H1 (cell line): ENCODE results near the gene IMP3. TPM values are rescaled to one million over a fixed set of nuclear protein-coding genes. Genes with fewer than 3 reads are reported as not detected.

Experiments used
- CTBP2 ChIP-seq: IDR thresholded peaks from 2 replicates; pipeline ENCODE4 v1.7.0; 2011; ENCODE audit warnings: borderline replicate concordance, mild to moderate bottlenecking, moderate library complexity, mixed read lengths, low read length; ENCODE audit not compliant: insufficient read depth, insufficient read length
- polyA plus RNA-seq, 7 experiments: library from polyadenylated mRNA; depleted of rRNA in 3 of 7; stranded (reverse) in 5 of 7; unstranded in 2 of 7; fragments of >200 nt in 5 of 7; fragments of 200-250 nt in 2 of 7; gene quantifications; 1 replicate in 5 of 7; 2 replicates in 1 of 7; 4 replicates in 1 of 7; pipeline versions ENCODE4 v1.2.1 to v1.2.3, GENCODE V29; 2011 to 2013; ENCODE audit warnings: missing spikeins in 2 of 7, mixed read lengths in 2 of 7
- total RNA-seq: library from RNA; stranded (reverse); fragmentation: NEBNext Ultra II Directional; extraction: Animal tissue kit (Norgen Biotek cat#: 25700); gene quantifications from 2 replicates; pipeline ENCODE4 v1.2.1, GENCODE V29; 2021

The IMP3 gene
- total and polyA plus RNA-seq, 2 of the 8 experiments (the other 6 are each of a cell fraction or from before 2014, with no cell fraction given) = 114 to 273 TPM

DNA sequence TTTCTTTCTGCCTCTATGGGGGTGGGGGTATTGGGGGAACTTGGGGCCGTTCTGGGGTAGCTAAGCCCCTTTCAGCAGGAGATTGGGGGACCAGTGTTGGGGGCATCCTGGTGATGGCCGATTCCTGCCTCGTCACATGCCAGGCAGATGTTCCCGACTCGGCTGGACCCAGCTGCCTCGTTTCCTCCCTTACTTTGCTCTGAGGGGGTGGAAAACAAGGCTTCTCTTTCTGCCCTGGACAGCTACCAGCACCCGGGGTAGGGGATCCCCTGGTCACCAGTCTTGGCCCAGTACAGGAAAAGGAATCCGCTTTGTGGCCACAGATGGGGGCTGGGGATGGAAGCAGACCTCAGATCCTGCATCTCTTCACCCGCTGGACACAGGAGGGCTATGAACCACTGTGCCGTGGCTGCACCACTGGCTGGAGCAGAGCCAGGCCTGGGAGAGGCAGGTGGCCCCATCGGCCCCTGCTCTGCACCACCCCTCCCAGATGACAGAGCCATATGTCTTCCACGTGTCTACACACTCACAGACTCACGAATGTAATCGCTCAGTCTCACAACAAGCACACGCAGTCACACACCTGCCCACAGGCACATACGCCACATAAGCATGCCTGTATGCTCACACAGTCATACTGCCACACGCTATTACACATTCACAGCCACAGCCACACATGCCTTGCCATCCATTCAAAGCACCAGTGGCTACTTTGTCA lies 20.1 kb upstream of the IMP3 start (continued):
- TF ChIP-seq CTBP2 = no peak
